Vagina (tissue), 2 donors: ENCODE measurements around the gene IQSEC1. TPM values are rescaled to one million over a fixed set of nuclear protein-coding genes. Genes with fewer than 3 reads are reported as not detected.

Source experiments
- DNase-seq, 2 donors: peaks; one replicate each; pipeline ENCODE4 v3.0.0-alpha.2; 2017; ENCODE audit errors: extremely low spot score in 2 of 2
- H3K27ac ChIP-seq: fragments of 200-600 bp; sonication (generic); one replicate; pipeline ENCODE4 v1.5.1; 2019
- H3K27me3 ChIP-seq: fragments of 200-600 bp; sonication (generic); one replicate; pipeline ENCODE4 v1.5.1; 2019
- H3K36me3 ChIP-seq, 2 donors: fragments of 200-600 bp; sonication (generic); one replicate each; pipeline ENCODE4 v1.5.1; 2017 to 2019
- H3K4me1 ChIP-seq: fragments of 200-600 bp; sonication (generic); one replicate; pipeline ENCODE4 v1.5.1; 2019
- H3K4me3 ChIP-seq, 2 donors: fragments of 200-600 bp; sonication (generic); 1 replicate in 1 of 2; 2 replicates in 1 of 2; pipeline ENCODE4 v1.5.1; 2016 to 2019
- H3K9me3 ChIP-seq: fragments of 200-600 bp; sonication (generic); one replicate; pipeline ENCODE4 v1.5.1; 2019
- CTCF ChIP-seq, 3 experiments: fragments of 450-650 bp in 2 of 3; fragments of 200-600 bp in 1 of 3; sonication (generic) in 1 of 3; IDR thresholded peaks; one replicate each; pipeline ENCODE4 v1.5.1; 2017 to 2019; ENCODE audit warnings: antibody characterized with exemption in 3 of 3, mild to moderate bottlenecking in 2 of 3, moderate library complexity in 2 of 3
- POLR2A ChIP-seq, 2 donors: fragments of 450-650 bp; IDR thresholded peaks; one replicate each; pipeline ENCODE4 v1.6.1; 2017; ENCODE audit warnings: antibody characterized with exemption in 2 of 2, mild to moderate bottlenecking in 2 of 2, moderate library complexity in 2 of 2
- POLR2AphosphoS5 ChIP-seq, 2 donors: sonication (generic); formaldehyde crosslinking; IDR thresholded peaks; one replicate each; pipeline ENCODE4 v1.9.0; 2017; ENCODE audit warnings: antibody characterized with exemption in 2 of 2, mild to moderate bottlenecking in 2 of 2, low read depth in 1 of 2; ENCODE audit not compliant: insufficient read depth in 1 of 2
- intact Hi-C: fragments of 100-400 bp; cut with DNase I; formaldehyde crosslinking; loops from one replicate; pipeline ENCODE4 v1.15.1; 2023
- total RNA-seq: library from RNA; depleted of rRNA; stranded (reverse); fragments of >200 nt; gene quantifications from one replicate; pipeline ENCODE4 v1.2.3, GENCODE V29; 2016

Gene IQSEC1
- total RNA-seq, 1 donor from 2014 or later = 34.9 TPM

GRCh38 chr3:13023235-13023970 is 49.8 kb downstream of the IQSEC1 start:
- H3K4me3 ChIP-seq = no peak overlapping the region
- no peaks in the 10 kb centered on the region for H3K27me3 ChIP-seq
- H3K36me3 ChIP-seq = no peaks in the 10 kb centered on the region
- TF ChIP-seq POLR2A (IDR thresholded peaks at IDR 0.05) = no peak
- no peak for TF ChIP-seq POLR2AphosphoS5 (IDR thresholded peaks at IDR 0.05; ENCODE audit: insufficient read depth in 1 of 2, low read depth in 1 of 2)
- TF ChIP-seq CTCF (IDR thresholded peaks at IDR 0.05) = no peak
- intact Hi-C loops = no loop called here
- peaks cover 46% of the 10 kb centered on the region for H3K4me1 ChIP-seq
- peak overlapping the region; percentile 78 for H3K27ac ChIP-seq
- H3K9me3 ChIP-seq = no peaks in the 10 kb centered on the region
- no peak for DNase-seq

GRCh38 chr3:13022348-13023234 is 50.6 kb downstream of the IQSEC1 start:
- no peak for DNase-seq
- intact Hi-C loops = no loop called here

GRCh38 chr3:13021141-13022114 is 51.8 kb downstream of the IQSEC1 start:
- TF ChIP-seq CTCF (IDR thresholded peaks at IDR 0.05) (no peak), POLR2AphosphoS5 (IDR thresholded peaks at IDR 0.05; ENCODE audit: insufficient read depth in 1 of 2, low read depth in 1 of 2) (no peak), POLR2A (IDR thresholded peaks at IDR 0.05) (no peak)
- peak overlapping the region; percentile 78 for H3K27ac ChIP-seq
- no peaks in the 10 kb centered on the region for H3K27me3 ChIP-seq
- DNase-seq = no peak
- intact Hi-C loops = no loop called here
- H3K9me3 ChIP-seq = no peaks in the 10 kb centered on the region
- H3K36me3 ChIP-seq = no peaks in the 10 kb centered on the region
- H3K4me1 ChIP-seq = peaks cover 53% of the 10 kb centered on the region
- peak overlapping the region; percentile 8 to 28 for H3K4me3 ChIP-seq

More at GRCh38 chr3:13022348-13023234, 50.6 kb downstream of the IQSEC1 start:
- H3K4me3 ChIP-seq = peak overlapping the region; percentile 8 to 28
- peaks cover 53% of the 10 kb centered on the region for H3K4me1 ChIP-seq
- peak overlapping the region; percentile 78 for H3K27ac ChIP-seq
- no peaks in the 10 kb centered on the region for H3K36me3 ChIP-seq
- no peaks in the 10 kb centered on the region for H3K27me3 ChIP-seq
- no peaks in the 10 kb centered on the region for H3K9me3 ChIP-seq
- TF ChIP-seq POLR2A (IDR thresholded peaks at IDR 0.05) = no peak
- peak in 1 of 2 donors; percentile 54 for TF ChIP-seq POLR2AphosphoS5 (IDR thresholded peaks at IDR 0.05; ENCODE audit: insufficient read depth in 1 of 2, low read depth in 1 of 2)

- no peak for DNase-seq
- Histone ChIP-seq H3K4me3 (no peak overlapping the region), H3K9me3 (no peaks in the 10 kb centered on the region), H3K27me3 (no peaks in the 10 kb centered on the region), H3K36me3 (no peaks in the 10 kb centered on the region), H3K27ac (no peak overlapping the region), H3K4me1 (peaks cover 53% of the 10 kb centered on the region)
- intact Hi-C loops = no loop called here
- TF ChIP-seq POLR2A (IDR thresholded peaks at IDR 0.05) (no peak), POLR2AphosphoS5 (IDR thresholded peaks at IDR 0.05; ENCODE audit: insufficient read depth in 1 of 2, low read depth in 1 of 2) (no peak), CTCF (IDR thresholded peaks at IDR 0.05) (no peak)
Measured at GRCh38 chr3:13020159-13020750, 53.0 kb downstream of the IQSEC1 start.
